Thyroid gland (tissue), 4 donors: ENCODE results near the gene TP73. TPM values are rescaled to one million over a fixed set of nuclear protein-coding genes. Genes with fewer than 3 reads are reported as not detected.

Source experiments
- DNase-seq, 2 donors: peaks; one replicate each; pipeline ENCODE4 v3.0.0-alpha.2; 2019
- H3K27ac ChIP-seq, 3 donors: fragments of 200-600 bp; sonication (generic); 1 replicate in 2 of 3; 2 replicates in 1 of 3; pipeline ENCODE4 v1.5.1; 2016 to 2019; ENCODE audit warnings: mild to moderate bottlenecking in 1 of 3, moderate library complexity in 1 of 3
- H3K27me3 ChIP-seq: fragments of 200-600 bp; sonication (generic); one replicate; pipeline ENCODE4 v1.5.1; 2019
- H3K36me3 ChIP-seq, 2 donors: fragments of 200-600 bp; sonication (generic); one replicate each; pipeline ENCODE4 v1.5.1; 2016 to 2019
- H3K4me1 ChIP-seq, 2 donors: fragments of 200-600 bp; sonication (generic); one replicate each; pipeline ENCODE4 v1.5.1; 2017 to 2019
- H3K4me3 ChIP-seq, 3 donors: fragments of 200-600 bp; sonication (generic); replicated peaks in 1 of 3; 1 replicate in 2 of 3; 2 replicates in 1 of 3; pipeline ENCODE4 v1.5.1; 2016; ENCODE audit warnings: mild to moderate bottlenecking in 1 of 3
- H3K9me3 ChIP-seq: fragments of 200-600 bp; sonication (generic); one replicate; pipeline ENCODE4 v1.5.1; 2017
- POLR2A ChIP-seq, 2 donors: fragments of 450-650 bp; IDR thresholded peaks; one replicate each; pipeline ENCODE4 v1.6.1; 2017; ENCODE audit warnings: antibody characterized with exemption in 2 of 2, mild to moderate bottlenecking in 2 of 2, moderate library complexity in 1 of 2
- whole genome bisulfite sequencing, 2 donors: methylation state at CpG; one replicate each; pipeline ENCODE4 v1.1.5; 2017; 5-methylcytosine and 5-hydroxymethylcytosine counted together
- intact Hi-C: fragments of 100-400 bp; cut with DNase I; formaldehyde crosslinking; loops from one replicate; pipeline ENCODE4 v1.15.1; 2023
- total RNA-seq, 4 donors: library from RNA; depleted of rRNA; stranded (reverse); fragments of >200 nt; gene quantifications; one replicate each; pipeline ENCODE4 v1.2.3, GENCODE V29; 2016
- TF ChIP-seq, protein P1 (sequence below), 6 experiments: fragments of 200-600 bp in 3 of 6; fragments of 450-650 bp in 3 of 6; sonication (generic) in 3 of 6; IDR thresholded peaks; one replicate each; pipeline ENCODE4 v1.5.1; 2016 to 2019; ENCODE audit warnings: antibody characterized with exemption in 6 of 6, mild to moderate bottlenecking in 2 of 6, inconsistent platforms in 1 of 6, moderate library complexity in 1 of 6

The TP73 gene
- total RNA-seq, 4 donors from 2014 or later = 0.33 to 0.49 TPM; not detected in 2

DNA sequence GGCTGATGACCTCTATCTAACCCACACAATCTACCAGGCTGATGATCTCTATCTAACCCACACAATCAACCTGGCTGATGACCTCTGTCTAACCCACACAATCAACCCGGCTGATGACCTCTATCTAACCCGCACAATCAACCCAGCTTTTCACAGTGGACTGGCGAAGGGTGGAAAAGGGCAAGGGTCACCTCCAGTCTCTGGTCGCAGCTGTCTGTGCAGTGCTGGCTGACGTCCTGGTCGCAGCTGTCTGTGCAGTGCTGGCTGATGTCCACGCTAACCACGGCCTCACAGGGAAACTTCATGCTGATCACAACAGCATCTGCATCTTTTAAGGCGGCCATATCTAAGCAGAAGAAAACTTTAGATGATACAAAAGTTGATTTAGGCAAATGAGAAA, 87.7 kb downstream of the TP73 start:
- no peak overlapping the region for H3K4me3 ChIP-seq
- no peak for DNase-seq
- WGBS, 2 donors = 94 to 95% methylated on average over 9 of the region's 9 CpGs
- intact Hi-C loops = no loop called here
- H3K9me3 ChIP-seq = no peaks in the 10 kb centered on the region
- TF ChIP-seq, protein P1, sequence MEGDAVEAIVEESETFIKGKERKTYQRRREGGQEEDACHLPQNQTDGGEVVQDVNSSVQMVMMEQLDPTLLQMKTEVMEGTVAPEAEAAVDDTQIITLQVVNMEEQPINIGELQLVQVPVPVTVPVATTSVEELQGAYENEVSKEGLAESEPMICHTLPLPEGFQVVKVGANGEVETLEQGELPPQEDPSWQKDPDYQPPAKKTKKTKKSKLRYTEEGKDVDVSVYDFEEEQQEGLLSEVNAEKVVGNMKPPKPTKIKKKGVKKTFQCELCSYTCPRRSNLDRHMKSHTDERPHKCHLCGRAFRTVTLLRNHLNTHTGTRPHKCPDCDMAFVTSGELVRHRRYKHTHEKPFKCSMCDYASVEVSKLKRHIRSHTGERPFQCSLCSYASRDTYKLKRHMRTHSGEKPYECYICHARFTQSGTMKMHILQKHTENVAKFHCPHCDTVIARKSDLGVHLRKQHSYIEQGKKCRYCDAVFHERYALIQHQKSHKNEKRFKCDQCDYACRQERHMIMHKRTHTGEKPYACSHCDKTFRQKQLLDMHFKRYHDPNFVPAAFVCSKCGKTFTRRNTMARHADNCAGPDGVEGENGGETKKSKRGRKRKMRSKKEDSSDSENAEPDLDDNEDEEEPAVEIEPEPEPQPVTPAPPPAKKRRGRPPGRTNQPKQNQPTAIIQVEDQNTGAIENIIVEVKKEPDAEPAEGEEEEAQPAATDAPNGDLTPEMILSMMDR (IDR thresholded peaks at IDR 0.05) = no peak
- TF ChIP-seq POLR2A (IDR thresholded peaks at IDR 0.05) = no peak
- H3K36me3 ChIP-seq = peaks cover 20 to 29% of the 10 kb centered on the region in 2 donors
- H3K4me1 ChIP-seq = peaks cover 18 to 22% of the 10 kb centered on the region in 2 donors
- H3K27ac ChIP-seq = no peak overlapping the region
- no peaks in the 10 kb centered on the region for H3K27me3 ChIP-seq

DNA sequence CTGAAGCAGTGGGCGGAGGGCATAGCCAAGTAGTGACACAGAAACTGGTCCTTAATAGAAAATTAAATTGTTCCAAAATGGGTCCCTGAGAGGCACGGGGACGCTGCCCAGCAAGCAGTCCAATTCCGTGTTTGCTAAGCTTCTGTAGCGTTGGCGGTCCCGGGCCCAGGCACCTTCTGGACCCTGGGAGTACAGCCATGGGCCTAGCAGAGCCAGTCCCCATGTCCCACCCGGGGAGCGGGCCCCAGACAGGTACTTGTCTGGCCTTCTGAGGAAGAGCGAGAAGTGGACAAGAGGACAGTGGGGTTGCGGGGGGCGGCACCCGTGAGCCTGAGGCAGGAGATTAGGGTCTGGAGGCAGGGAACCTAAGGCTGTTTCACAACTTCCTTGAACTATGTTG, 88.4 kb downstream of the TP73 start:
- intact Hi-C loops = no loop called here
- no peak for TF ChIP-seq POLR2A (IDR thresholded peaks at IDR 0.05)
- TF ChIP-seq, protein P1 (IDR thresholded peaks at IDR 0.05) = no peak
- peaks cover 14 to 16% of the 10 kb centered on the region in 2 donors for H3K4me1 ChIP-seq
- no peaks in the 10 kb centered on the region for H3K9me3 ChIP-seq
- no peak overlapping the region for H3K27ac ChIP-seq
- H3K4me3 ChIP-seq = no peak overlapping the region
- H3K27me3 ChIP-seq = no peaks in the 10 kb centered on the region
- DNase-seq = no peak
- peaks cover 20 to 29% of the 10 kb centered on the region in 2 donors for H3K36me3 ChIP-seq
- 93 to 94% methylated on average over 13 of the region's 13 CpGs for WGBS, 2 donors

DNA sequence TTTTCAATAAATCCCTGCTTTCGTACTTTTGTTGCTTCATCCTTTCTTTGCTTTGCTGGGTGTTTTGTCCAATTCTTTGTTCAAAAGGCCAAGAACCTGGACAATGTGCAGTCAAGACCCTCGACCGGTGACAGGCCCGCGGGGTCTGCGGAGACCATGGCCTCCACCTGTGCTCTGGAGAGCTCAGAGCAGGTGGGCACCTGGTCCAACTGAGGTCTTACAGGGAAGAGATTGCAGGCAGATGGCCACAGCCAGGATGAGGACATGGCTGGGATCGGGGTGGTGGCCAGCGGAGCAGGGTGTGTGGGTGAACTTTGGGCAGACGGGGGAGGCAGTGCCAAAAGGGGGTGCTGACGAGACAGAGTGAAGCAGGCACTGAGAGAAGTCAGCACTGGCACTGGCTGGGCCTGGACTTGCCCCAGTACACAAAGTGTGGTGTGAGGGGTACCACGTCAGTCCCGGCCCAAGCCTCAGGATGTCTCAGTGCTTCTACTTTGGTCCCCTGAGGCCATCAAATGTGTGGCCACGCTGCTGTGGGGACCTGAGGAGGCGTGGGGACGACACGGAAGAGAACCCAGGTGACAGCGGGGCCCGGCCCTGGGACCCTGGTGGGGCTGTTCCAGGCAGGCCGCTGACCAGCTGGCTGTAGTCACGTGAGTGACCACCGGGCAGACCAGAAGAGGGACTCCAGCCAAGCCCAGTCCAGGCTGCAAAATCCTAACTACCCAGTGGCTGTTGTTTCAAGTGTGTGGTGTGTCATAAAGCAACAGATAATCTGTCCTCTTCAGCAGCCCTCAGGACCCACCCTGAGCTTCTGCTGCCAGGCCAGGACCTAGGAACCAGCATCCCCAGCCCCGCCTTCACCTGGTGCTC, 89.5 kb downstream of the TP73 start:
- Histone ChIP-seq H3K4me3 (no peak overlapping the region), H3K27me3 (no peaks in the 10 kb centered on the region), H3K36me3 (peaks cover 20 to 29% of the 10 kb centered on the region in 2 donors), H3K27ac (no peak overlapping the region), H3K9me3 (no peaks in the 10 kb centered on the region), H3K4me1 (peaks cover 10 to 14% of the 10 kb centered on the region in 2 donors)
- 94 to 96% methylated on average over 13 to 22 of the region's 22 CpGs for WGBS, 2 donors
- TF ChIP-seq POLR2A (IDR thresholded peaks at IDR 0.05) = no peak
- TF ChIP-seq, protein P1 (IDR thresholded peaks at IDR 0.05) = no peak
- no peak for DNase-seq
- intact Hi-C loops = no loop called here

DNA sequence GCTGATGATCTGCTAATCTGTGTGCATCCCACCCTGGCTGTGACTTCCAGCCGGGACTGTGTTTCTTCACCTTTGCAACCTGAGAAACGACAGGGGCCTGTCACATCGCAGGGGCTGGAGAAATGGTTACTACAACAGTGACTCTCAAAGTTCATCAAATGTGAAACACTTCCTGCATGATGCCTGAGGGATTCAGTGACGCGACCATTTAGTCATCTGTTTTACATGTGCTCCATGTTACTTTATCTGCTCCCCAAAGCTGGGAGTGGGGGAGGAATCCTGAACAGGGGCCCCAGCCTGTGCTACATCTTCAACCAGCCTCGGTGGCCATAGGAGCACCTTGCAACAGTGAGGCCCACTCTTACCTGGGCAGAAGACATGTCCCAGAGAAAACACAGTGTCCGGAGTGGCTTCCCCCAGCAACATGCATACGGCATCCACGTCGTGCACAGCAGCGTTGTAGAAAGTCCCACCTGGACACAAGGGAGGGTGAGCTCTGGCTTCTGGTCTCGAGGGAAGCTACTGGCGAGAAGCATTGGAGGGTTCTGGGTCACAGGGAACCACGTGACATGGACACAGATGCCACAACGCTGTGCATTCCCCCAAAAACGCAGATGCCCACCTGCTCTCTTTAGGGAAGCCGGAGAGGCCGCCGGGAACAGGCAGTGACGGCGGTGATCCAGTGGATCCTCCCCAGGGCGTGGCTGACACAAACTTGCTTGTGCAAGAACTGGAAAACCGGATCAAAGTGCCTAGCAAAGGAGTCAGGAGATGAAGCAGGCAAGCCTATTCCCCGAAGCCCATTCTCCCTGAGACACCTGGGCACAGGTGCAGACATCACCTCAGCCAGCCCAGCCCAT, 90.4 kb downstream of the TP73 start:
- TF ChIP-seq, protein P1 (IDR thresholded peaks at IDR 0.05) = no peak
- no peak for TF ChIP-seq POLR2A (IDR thresholded peaks at IDR 0.05)
- H3K27me3 ChIP-seq = no peaks in the 10 kb centered on the region
- WGBS, 2 donors = 94 to 96% methylated on average over 12 to 24 of the region's 24 CpGs
- no peak overlapping the region for H3K27ac ChIP-seq
- H3K9me3 ChIP-seq = no peaks in the 10 kb centered on the region
- no peak for DNase-seq
- peaks cover 20 to 29% of the 10 kb centered on the region in 2 donors for H3K36me3 ChIP-seq
- H3K4me1 ChIP-seq = peaks cover 10 to 12% of the 10 kb centered on the region in 2 donors
- H3K4me3 ChIP-seq = no peak overlapping the region
- intact Hi-C loops = no loop called here
